ENCODE measurements around the gene LMF1. TPM values are rescaled to one million over a fixed set of nuclear protein-coding genes. Genes with fewer than 3 reads are reported as not detected.

The LMF1 gene
- total RNA-seq, 3 donors from 2014 or later (not counting 1 experiment from before 2014, with no cell fraction given), result 28.2 to 42.2 (median 41.2) TPM

GRCh38 chr16:831571-832413 is 139.0 kb downstream of the LMF1 start:
- Histone ChIP-seq H3K4me3 (ENCODE audit: low read length) (no peak overlapping the region), H3K4me1 (ENCODE audit: control insufficient read depth, insufficient read depth, low read length) (no peaks in the 10 kb centered on the region), H3K27ac (ENCODE audit: low read length) (no peak overlapping the region), H3K9me3 (ENCODE audit: control insufficient read depth, insufficient read depth, low read length) (peaks cover 12% of the 10 kb centered on the region), H3K36me3 (ENCODE audit: control insufficient read depth, insufficient read depth, low read length) (no peaks in the 10 kb centered on the region), H3K27me3 (ENCODE audit: control insufficient read depth, insufficient read depth, low read length) (no peaks in the 10 kb centered on the region)
- TF ChIP-seq CTCF (IDR thresholded peaks at IDR 0.05), result no peak
- Mint-ChIP-seq H3K27ac (no peak overlapping the region), H3K4me1 (no peaks in the 10 kb centered on the region), H3K4me3 (no peak overlapping the region), H3K9me3 (peaks cover 3 to 5% of the 10 kb centered on the region in 2 donors), H3K36me3 (no peaks in the 10 kb centered on the region), H3K27me3 (ENCODE audit: low read depth in 2 of 2) (peaks cover 0 to 9% of the 10 kb centered on the region in 2 donors)
- 76% methylated on average over 24 of the region's 27 CpGs for WGBS (ENCODE audit: insufficient coverage)
- ATAC-seq, result no peak
- intact Hi-C loops (cut with micrococcal nuclease), result no loop called here
- no peak for DNase-seq

DNA sequence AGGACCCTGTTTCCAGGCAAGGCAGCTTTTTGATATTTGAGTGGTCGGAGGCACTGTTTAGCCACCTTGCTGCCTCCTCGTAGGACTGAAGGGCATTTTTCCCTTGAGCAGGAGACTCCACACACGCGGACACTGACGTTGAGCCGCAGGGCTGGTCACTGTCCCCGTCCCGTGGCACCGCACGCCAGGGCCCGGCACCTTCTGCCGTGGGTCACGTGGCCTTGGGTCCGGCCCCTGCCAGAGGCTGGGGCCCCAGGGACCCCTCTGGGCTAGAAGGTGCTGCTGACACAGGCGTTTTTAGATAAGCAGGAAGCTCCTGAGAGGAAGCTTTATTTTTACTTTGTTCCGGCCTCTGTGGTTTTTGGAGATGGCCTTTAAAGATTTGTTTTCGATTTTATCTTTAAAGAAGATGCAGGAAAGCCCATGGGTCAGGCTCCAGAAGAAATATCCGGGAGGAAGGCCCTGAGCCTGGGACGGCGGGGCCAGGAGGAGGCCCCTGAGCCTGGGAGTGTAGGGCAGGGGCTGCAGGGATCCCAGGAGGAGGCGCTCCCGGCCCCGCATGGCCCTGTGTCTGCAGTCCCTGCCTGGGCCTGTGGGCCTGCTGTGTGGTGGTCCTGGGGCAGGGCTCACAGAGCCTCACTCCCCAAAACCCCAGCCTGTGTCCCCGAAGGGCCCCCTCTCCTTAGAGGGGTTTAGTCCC is 139.8 kb downstream of the LMF1 start:
- H3K36me3 ChIP-seq (ENCODE audit: control insufficient read depth, insufficient read depth, low read length), result no peaks in the 10 kb centered on the region
- H3K4me3 ChIP-seq (ENCODE audit: low read length), result no peak overlapping the region
- H3K27ac Mint-ChIP-seq, result no peak overlapping the region
- no peak overlapping the region for H3K27ac ChIP-seq (ENCODE audit: low read length)
- H3K4me1 Mint-ChIP-seq, result no peaks in the 10 kb centered on the region
- no peaks in the 10 kb centered on the region for H3K4me1 ChIP-seq (ENCODE audit: control insufficient read depth, insufficient read depth, low read length)
- DNase-seq (no peak), ATAC-seq (no peak)
- WGBS (ENCODE audit: insufficient coverage), result 23% methylated on average over 24 of the region's 24 CpGs
- H3K36me3 Mint-ChIP-seq, result no peaks in the 10 kb centered on the region
- no peaks in the 10 kb centered on the region for H3K27me3 ChIP-seq (ENCODE audit: control insufficient read depth, insufficient read depth, low read length)
- H3K9me3 ChIP-seq (ENCODE audit: control insufficient read depth, insufficient read depth, low read length), result peaks cover 7% of the 10 kb centered on the region
- no peaks in the 10 kb centered on the region for H3K9me3 Mint-ChIP-seq
- H3K27me3 Mint-ChIP-seq (ENCODE audit: low read depth in 2 of 2), result peaks cover 0 to 9% of the 10 kb centered on the region in 2 donors
- TF ChIP-seq CTCF (IDR thresholded peaks at IDR 0.05), result no peak
- no peak overlapping the region for H3K4me3 Mint-ChIP-seq
- intact Hi-C loops (cut with micrococcal nuclease), result no loop called here

DNA sequence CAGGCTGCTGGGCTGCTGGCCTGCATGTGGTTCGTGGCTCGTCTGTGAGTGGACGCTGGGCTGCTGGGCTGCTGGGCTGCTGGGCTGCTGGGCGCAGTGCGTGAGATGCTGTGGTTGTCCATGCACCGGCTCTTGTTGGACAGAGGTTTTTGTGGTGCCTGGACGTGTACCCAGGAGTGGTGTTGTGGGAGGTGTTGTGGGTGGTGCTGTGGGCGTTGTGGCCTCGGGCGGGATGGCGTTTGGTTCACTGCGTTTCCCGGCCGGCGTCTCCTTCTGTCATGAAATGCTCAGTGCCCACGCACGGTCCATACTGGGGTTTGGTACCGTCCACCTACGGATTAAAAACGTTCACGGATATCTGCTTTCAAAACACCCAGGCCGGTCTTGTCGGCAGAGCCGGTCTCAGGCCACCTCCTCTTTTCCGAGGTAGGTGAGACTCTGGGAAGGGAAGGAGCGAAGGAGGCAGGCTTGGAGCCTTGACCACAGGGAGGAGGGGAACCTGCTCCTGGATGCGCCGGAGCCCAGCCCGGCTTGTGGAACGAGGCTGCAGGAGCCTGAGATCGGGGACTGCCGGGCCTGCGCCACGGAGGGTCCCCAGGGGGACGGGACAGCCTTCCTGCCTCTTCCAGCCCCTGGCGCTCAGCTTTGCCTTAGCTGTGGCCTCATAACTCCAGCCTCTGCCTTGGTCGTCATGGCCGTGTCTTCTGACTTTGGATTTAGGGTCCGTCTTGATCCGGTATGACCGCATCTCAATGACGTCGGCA is 140.5 kb downstream of the LMF1 start:
- H3K27ac ChIP-seq (ENCODE audit: low read length), result no peak overlapping the region
- Mint-ChIP-seq H3K9me3 (no peaks in the 10 kb centered on the region), H3K4me1 (no peaks in the 10 kb centered on the region), H3K36me3 (no peaks in the 10 kb centered on the region), H3K27me3 (ENCODE audit: low read depth in 2 of 2) (peaks cover 0 to 9% of the 10 kb centered on the region in 2 donors), H3K4me3 (no peak overlapping the region), H3K27ac (no peak overlapping the region)
- no peaks in the 10 kb centered on the region for H3K36me3 ChIP-seq (ENCODE audit: control insufficient read depth, insufficient read depth, low read length)
- no peaks in the 10 kb centered on the region for H3K9me3 ChIP-seq (ENCODE audit: control insufficient read depth, insufficient read depth, low read length)
- 75% methylated on average over 43 of the region's 43 CpGs for WGBS (ENCODE audit: insufficient coverage)
- TF ChIP-seq CTCF (IDR thresholded peaks at IDR 0.05), result no peak
- intact Hi-C loops (cut with micrococcal nuclease), result no loop called here
- H3K4me3 ChIP-seq (ENCODE audit: low read length), result no peak overlapping the region
- DNase-seq, result no peak
- no peak for ATAC-seq
- no peaks in the 10 kb centered on the region for H3K4me1 ChIP-seq (ENCODE audit: control insufficient read depth, insufficient read depth, low read length)
- no peaks in the 10 kb centered on the region for H3K27me3 ChIP-seq (ENCODE audit: control insufficient read depth, insufficient read depth, low read length)

Data from natural killer cell (primary cell).